A549 (cell line): ENCODE results near the gene CIBAR2. TPM values are rescaled to one million over a fixed set of nuclear protein-coding genes. Genes with fewer than 3 reads are reported as not detected.

Experiments used
- ATAC-seq, 2 experiments: fragments of 200-7000 bp in 1 of 2; fragments of >200 bp in 1 of 2; cut with Nextera tagmentation in 1 of 2; cut with Tn5 transposase in 1 of 2; 3 replicates each; pipeline versions ENCODE4 v1.8.0 to v1.9.1; 2018 to 2020; ENCODE audit warnings: mild to moderate bottlenecking in 1 of 2, moderate library complexity in 1 of 2
- CTCF ChIA-PET: fragments of 300-600 bp; sonication (Branson Sonifier 250); formaldehyde crosslinking; extraction: SDS; loops from one replicate; lab custom pipeline; 2021; ENCODE audit warnings: antibody characterized with exemption, inconsistent platforms; lab: Yijun Ruan, JAX
- POLR2A ChIA-PET: fragments of 350-600 bp; formaldehyde crosslinking; extraction: SDS; loops from one replicate; lab custom pipeline; 2021; ENCODE audit warnings: antibody characterized with exemption, inconsistent platforms; lab: Yijun Ruan, JAX
- DNase-seq, 2 experiments: peaks; one replicate each; pipeline versions ENCODE4 v3.0.0 to v3.0.0-alpha.2; 2011 to 2016; ENCODE audit warnings: low read depth in 1 of 2, low spot score in 1 of 2
- FAIRE-seq: peaks from 2 replicates; lab custom pipeline; 2011; peaks lifted over from hg19 to GRCh38; lab: Jason Lieb, UNC
- H3K27ac ChIP-seq, 2 experiments: fragments of >200 bp; sonication (Bioruptor Twin); formaldehyde crosslinking; 3 replicates each; pipeline ENCODE4 v1.5.1; 2016 to 2017
- H3K4me1 ChIP-seq: fragments of >200 bp; sonication (Bioruptor Twin); formaldehyde crosslinking; 3 replicates; pipeline ENCODE4 v1.6.1; 2016
- H3K4me2 ChIP-seq: fragments of >200 bp; sonication (Bioruptor Twin); formaldehyde crosslinking; 3 replicates; pipeline ENCODE4 v1.6.1; 2016
- H3K4me3 ChIP-seq: fragments of >200 bp; sonication (Bioruptor Twin); formaldehyde crosslinking; 3 replicates; pipeline ENCODE4 v1.5.1; 2016
- H3K9me3 ChIP-seq: fragments of >200 bp; sonication (Bioruptor Twin); formaldehyde crosslinking; 3 replicates; pipeline ENCODE4 v1.6.1; 2016
- ATOH8 ChIP-seq: fragments of 250-450 bp; sonication (Bioruptor Pico); IDR thresholded peaks from 2 replicates; pipeline ENCODE4 v1.5.0; 2020; ENCODE audit warnings: low read depth, mild to moderate bottlenecking, moderate library complexity
- BHLHE40 ChIP-seq: IDR thresholded peaks from 2 replicates; pipeline ENCODE4 v1.6.1; 2012; ENCODE audit warnings: low read depth, low read length, inconsistent platforms
- CHD4 ChIP-seq: fragments of 200-600 bp; sonication (generic); IDR thresholded peaks from 2 replicates; pipeline ENCODE4 v1.6.1; 2016; ENCODE audit warnings: antibody characterized with exemption, mild to moderate bottlenecking, borderline replicate concordance
- EHMT2 ChIP-seq: fragments of 200-600 bp; sonication (generic); IDR thresholded peaks from 2 replicates; pipeline ENCODE4 v1.6.1; 2016; ENCODE audit warnings: antibody characterized with exemption, low read depth, mild to moderate bottlenecking, moderate library complexity
- EP300 ChIP-seq, 2 experiments: fragments of >200 bp; sonication (Bioruptor Twin); formaldehyde crosslinking; IDR thresholded peaks; 2 replicates in 1 of 2; 3 replicates in 1 of 2; pipeline ENCODE4 v1.6.1; 2016 to 2017
- FOSB ChIP-seq: fragments of 250-450 bp; sonication (Bioruptor Pico); IDR thresholded peaks from 2 replicates; pipeline ENCODE4 v1.5.0; 2020; ENCODE audit warnings: mild to moderate bottlenecking, moderate library complexity
- FOXS1 ChIP-seq: fragments of 250-450 bp; sonication (Bioruptor Pico); IDR thresholded peaks from 2 replicates; pipeline ENCODE4 v1.5.0; 2020; ENCODE audit warnings: mild to moderate bottlenecking, moderate library complexity
- HDAC2 ChIP-seq: fragments of 200-600 bp; sonication (generic); IDR thresholded peaks from 2 replicates; pipeline ENCODE4 v1.6.1; 2016
- HES2 ChIP-seq: fragments of >200 bp; sonication (Bioruptor Twin); formaldehyde crosslinking; IDR thresholded peaks from 2 replicates; pipeline ENCODE4 v1.6.1; 2016
- HMGXB4 ChIP-seq: fragments of 250-450 bp; sonication (Bioruptor Pico); IDR thresholded peaks from 2 replicates; pipeline ENCODE4 v1.5.0; 2021; ENCODE audit warnings: mild to moderate bottlenecking, moderate library complexity, borderline replicate concordance
- HOXA7 ChIP-seq: fragments of 250-450 bp; sonication (Bioruptor Pico); IDR thresholded peaks from 2 replicates; pipeline ENCODE4 v1.5.0; 2020; ENCODE audit warnings: mild to moderate bottlenecking, moderate library complexity
- JUN ChIP-seq, 2 experiments: fragments of >200 bp; sonication (Bioruptor Twin); formaldehyde crosslinking; IDR thresholded peaks; 2 replicates in 1 of 2; 3 replicates in 1 of 2; pipeline ENCODE4 v1.6.1; 2016 to 2017
- JUNB ChIP-seq: fragments of >200 bp; sonication (Bioruptor Twin); formaldehyde crosslinking; IDR thresholded peaks from 2 replicates; pipeline ENCODE4 v1.6.1; 2016
- MAX ChIP-seq: IDR thresholded peaks from 2 replicates; pipeline ENCODE4 v1.6.1; 2012
- MAZ ChIP-seq: fragments of 150-350 bp; IDR thresholded peaks from 2 replicates; pipeline ENCODE4 v1.6.1; 2014; ENCODE audit warnings: antibody characterized with exemption, low read depth, low read length, borderline replicate concordance
- PBX3 ChIP-seq: IDR thresholded peaks from 2 replicates; pipeline ENCODE4 v1.6.1; 2012
- PHF8 ChIP-seq: fragments of 200-600 bp; sonication (generic); IDR thresholded peaks from 2 replicates; pipeline ENCODE4 v1.6.1; 2016; ENCODE audit warnings: low read depth, mild to moderate bottlenecking, antibody characterized with exemption, moderate library complexity, borderline replicate concordance
- RAD21 ChIP-seq, 2 experiments: fragments of >200 bp in 1 of 2; sonication (Bioruptor Twin) in 1 of 2; formaldehyde crosslinking in 1 of 2; IDR thresholded peaks in 1 of 2; conservative IDR thresholded peaks in 1 of 2; 2 replicates in 1 of 2; 3 replicates in 1 of 2; pipeline ENCODE4 v1.6.1; 2012 to 2018; ENCODE audit warnings: inconsistent platforms in 1 of 2
- RCOR1 ChIP-seq: fragments of 150-350 bp; IDR thresholded peaks from 2 replicates; pipeline ENCODE4 v1.6.1; 2014; ENCODE audit warnings: antibody characterized with exemption, low read length, low read depth
- REST ChIP-seq: fragments of 200-600 bp; sonication (generic); IDR thresholded peaks from 2 replicates; pipeline ENCODE4 v1.6.1; 2016; ENCODE audit warnings: antibody characterized with exemption, mild to moderate bottlenecking, moderate library complexity
- RFX5 ChIP-seq: fragments of 450-650 bp; IDR thresholded peaks from 2 replicates; pipeline ENCODE4 v1.7.1; 2014; ENCODE audit warnings: antibody characterized with exemption, mild to moderate bottlenecking, moderate library complexity
- SMC3 ChIP-seq: fragments of >200 bp; sonication (Bioruptor Twin); formaldehyde crosslinking; IDR thresholded peaks from 3 replicates; pipeline ENCODE4 v1.6.1; 2018; ENCODE audit warnings: inconsistent platforms
- TFCP2L1 ChIP-seq: fragments of 250-450 bp; sonication (Bioruptor Pico); IDR thresholded peaks from 2 replicates; pipeline ENCODE4 v1.5.0; 2021; ENCODE audit warnings: mild to moderate bottlenecking
- TP53 ChIP-seq: fragments of 250-450 bp; sonication (Bioruptor Pico); IDR thresholded peaks from 2 replicates; pipeline ENCODE4 v1.5.0; 2021; ENCODE audit warnings: mild to moderate bottlenecking, moderate library complexity
- ZNF302 ChIP-seq: fragments of 250-450 bp; sonication (Bioruptor Pico); IDR thresholded peaks from 2 replicates; pipeline ENCODE4 v1.9.0; 2021; ENCODE audit warnings: inconsistent platforms, mild to moderate bottlenecking, moderate library complexity
- WGBS: methylation state at CpG from one replicate; pipeline ENCODE4 v1.1.6; 2017; ENCODE audit errors: missing lambda C conversion rate; 5-methylcytosine and 5-hydroxymethylcytosine counted together
- polyA plus RNA-seq, 4 experiments: library from polyadenylated mRNA; depleted of rRNA in 3 of 4; stranded (reverse); fragments of >200 nt; fragmentation: RNase III in 1 of 4; extraction: RNeasy Plus Mini Kit Qiagen cat#74134 plus additional on column Dnase treatment in 1 of 4; gene quantifications; 2 replicates in 3 of 4; 3 replicates in 1 of 4; pipeline ENCODE4 v1.2.3, GENCODE V29; 2011 to 2017

CIBAR2 gene
- polyA plus RNA-seq, 2 of the 4 experiments (the other 2 are of a cell fraction) = not detected

- 91% methylated on average over 4 of the region's 4 CpGs for WGBS
- DNase-seq (no peak), FAIRE-seq (no peak), ATAC-seq (no peak)
- H3K9me3 ChIP-seq = peaks cover 2% of the 10 kb centered on the region; the same call in 2 of the 3 replicates
- H3K4me3 ChIP-seq = no peak overlapping the region
- H3K4me1 ChIP-seq = 0 out of 3 replicates have a peak, but pooled peaks cover 4% of the 10 kb centered on the region
- TF ChIP-seq EHMT2 = no peak
- TF ChIP-seq HDAC2 = no peak
- TF ChIP-seq EP300 (IDR thresholded peaks at IDR 0.05) = no peak
- TF ChIP-seq MAX = no peak
- TF ChIP-seq RCOR1 = no peak
- TF ChIP-seq TFCP2L1 (CRISPR knock-in tag) = no peak
- TF ChIP-seq JUNB = no peak
- TF ChIP-seq RFX5 = no peak
- no peak for TF ChIP-seq JUN (IDR thresholded peaks at IDR 0.05)
- no peak for TF ChIP-seq TP53
- no peak overlapping the region for H3K27ac ChIP-seq
- ChIA-PET CTCF (interaction anchor here (0.8 to 1.2 kb wide), 2 partner anchors 155 to 178 kb away, joined by 3 read pairs; no protein-coding TSS in a partner anchor), POLR2A (no interaction called here)
- no peak overlapping the region for H3K4me2 ChIP-seq
Observed at GRCh38 chr16:85120006-85120340, 7.7 kb upstream of the CIBAR2 start.

- TF ChIP-seq BHLHE40 (no peak), JUN (IDR thresholded peaks at IDR 0.05) (no peak), ATOH8 (CRISPR knock-in tag) (no peak), FOSB (CRISPR knock-in tag) (no peak), EHMT2 (no peak), ZNF302 (CRISPR knock-in tag) (no peak), HOXA7 (CRISPR knock-in tag) (no peak)
- Histone ChIP-seq H3K4me3 (no peak overlapping the region), H3K4me2 (no peak overlapping the region), H3K27ac (no peak overlapping the region), H3K4me1 (peaks cover 20% of the 10 kb centered on the region), H3K9me3 (no peaks in the 10 kb centered on the region)
- no peak for ATAC-seq
- WGBS = 80% methylated on average over 12 of the region's 12 CpGs
- no peak for DNase-seq
- FAIRE-seq = no peak
- ChIA-PET CTCF (interaction anchor here (1.0 kb wide), 1 partner anchor 9 kb away, joined by 3 read pairs; no protein-coding TSS in a partner anchor), POLR2A (no interaction called here)
Observed at GRCh38 chr16:85117418-85117817, 5.1 kb upstream of the CIBAR2 start.

- peak; percentile 90 for FAIRE-seq
- peak; percentile 90 to 96 for DNase-seq
- WGBS = 3% methylated on average over 17 of the region's 20 CpGs
- no peaks in the 10 kb centered on the region for H3K9me3 ChIP-seq
- H3K4me3 ChIP-seq = peak overlapping the region; percentile 27; the same call in 2 of the 3 replicates
- H3K4me2 ChIP-seq = peak overlapping the region; percentile 67
- ATAC-seq = peak; percentile 92 to 94
- ChIA-PET CTCF (interaction anchor here (0.5 to 3.0 kb wide), 105 partner anchors 10 to 931 kb away, joined by 3 to 59 read pairs (median 5); partner anchors contain the start of gene GSE1), POLR2A (no interaction called here)
- peak overlapping the region; percentile 73 to 84 for H3K27ac ChIP-seq
- peaks cover 20% of the 10 kb centered on the region for H3K4me1 ChIP-seq
- TF ChIP-seq HMGXB4 (CRISPR knock-in tag) = no peak
- no peak for TF ChIP-seq ZNF302 (CRISPR knock-in tag)
- no peak for TF ChIP-seq PBX3
- no peak for TF ChIP-seq REST
- TF ChIP-seq RAD21 (conservative IDR thresholded peaks at IDR 0.05 in 1 of 2, IDR thresholded peaks at IDR 0.05 in 1 of 2) = peak; percentile 96 to 97
- no peak for TF ChIP-seq RFX5
- no peak for TF ChIP-seq FOXS1 (CRISPR knock-in tag)
- no peak for TF ChIP-seq RCOR1
- no peak for TF ChIP-seq HES2
- TF ChIP-seq MAZ = no peak
- TF ChIP-seq CHD4 = no peak
- TF ChIP-seq SMC3 = peak; percentile 90
- no peak for TF ChIP-seq PHF8
- TF ChIP-seq BHLHE40 = no peak
Observed at GRCh38 chr16:85114909-85115567, 2.8 kb upstream of the CIBAR2 start.
